Myocyte (in vitro differentiated cells): ENCODE measurements around the gene ZNF341. TPM values are rescaled to one million over a fixed set of nuclear protein-coding genes. Genes with fewer than 3 reads are reported as not detected.
"Not testable (repeated sequence)": the region's sequence is repeated elsewhere in the genome, so short reads cannot be mapped to it uniquely, and the experiment has no call there.

ENCODE experiments used
- DNase-seq: peaks from one replicate; pipeline ENCODE4 v3.0.0-alpha.2; 2012; ENCODE audit warnings: low read depth
- total RNA-seq: library from RNA; depleted of rRNA; stranded (reverse); fragments of >200 nt; gene quantifications from 2 replicates; pipeline ENCODE4 v1.2.3, GENCODE V29; 2014

Gene ZNF341
- total RNA-seq, 1 donor from 2014 or later, result 2.0 TPM

DNA sequence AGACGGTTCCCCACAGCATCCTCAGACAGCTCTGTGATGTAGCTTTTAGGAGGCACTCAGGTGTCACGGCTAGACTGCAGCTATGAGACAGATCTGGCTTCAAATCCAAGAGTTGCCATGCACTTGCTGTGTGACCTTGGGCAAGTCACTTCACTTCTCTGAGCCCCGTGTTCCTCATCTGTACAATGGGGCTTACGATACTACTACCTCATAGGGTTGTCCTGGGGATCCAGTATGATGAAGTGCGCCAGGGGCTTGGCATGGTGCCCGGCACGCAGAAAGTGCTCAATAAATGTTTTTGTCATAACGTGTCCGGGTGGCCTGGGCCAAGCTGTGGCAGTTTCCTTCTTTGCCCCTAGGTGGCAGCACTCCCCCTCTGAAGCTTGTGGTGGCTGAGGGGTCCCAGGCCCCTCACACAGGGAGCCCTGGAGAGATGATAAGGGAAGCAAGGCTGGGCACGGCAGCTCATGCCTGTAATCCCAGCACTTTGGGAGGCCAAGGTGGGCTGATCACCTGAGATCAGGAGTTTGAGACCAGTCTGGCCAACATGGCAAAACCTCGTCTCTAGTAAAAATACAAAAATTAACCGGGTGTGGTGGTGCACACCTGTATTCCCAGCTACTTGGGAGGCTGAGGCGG, 60.3 kb downstream of the ZNF341 start:
- DNase-seq, result peak; percentile 32

DNA sequence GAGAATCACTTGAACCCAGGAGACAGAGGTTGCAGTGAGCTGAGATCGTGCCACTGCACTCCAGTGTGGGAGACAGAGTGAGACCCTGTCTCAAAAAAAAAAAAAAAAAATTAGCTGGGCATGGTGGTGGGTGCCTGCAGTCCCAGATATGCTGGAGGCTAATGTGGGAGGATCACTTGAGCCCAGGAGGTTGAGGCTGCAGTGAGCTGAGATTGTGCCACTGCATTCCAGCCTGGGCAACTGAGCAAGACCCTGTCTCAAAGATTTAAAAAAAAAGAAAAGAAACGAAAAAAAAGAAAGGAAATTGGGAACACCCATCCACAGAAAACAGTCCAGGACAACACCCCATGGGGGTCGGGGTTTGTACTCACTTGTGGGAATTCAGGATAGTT, 60.8 kb downstream of the ZNF341 start:
- DNase-seq, result not testable (repeated sequence)

DNA sequence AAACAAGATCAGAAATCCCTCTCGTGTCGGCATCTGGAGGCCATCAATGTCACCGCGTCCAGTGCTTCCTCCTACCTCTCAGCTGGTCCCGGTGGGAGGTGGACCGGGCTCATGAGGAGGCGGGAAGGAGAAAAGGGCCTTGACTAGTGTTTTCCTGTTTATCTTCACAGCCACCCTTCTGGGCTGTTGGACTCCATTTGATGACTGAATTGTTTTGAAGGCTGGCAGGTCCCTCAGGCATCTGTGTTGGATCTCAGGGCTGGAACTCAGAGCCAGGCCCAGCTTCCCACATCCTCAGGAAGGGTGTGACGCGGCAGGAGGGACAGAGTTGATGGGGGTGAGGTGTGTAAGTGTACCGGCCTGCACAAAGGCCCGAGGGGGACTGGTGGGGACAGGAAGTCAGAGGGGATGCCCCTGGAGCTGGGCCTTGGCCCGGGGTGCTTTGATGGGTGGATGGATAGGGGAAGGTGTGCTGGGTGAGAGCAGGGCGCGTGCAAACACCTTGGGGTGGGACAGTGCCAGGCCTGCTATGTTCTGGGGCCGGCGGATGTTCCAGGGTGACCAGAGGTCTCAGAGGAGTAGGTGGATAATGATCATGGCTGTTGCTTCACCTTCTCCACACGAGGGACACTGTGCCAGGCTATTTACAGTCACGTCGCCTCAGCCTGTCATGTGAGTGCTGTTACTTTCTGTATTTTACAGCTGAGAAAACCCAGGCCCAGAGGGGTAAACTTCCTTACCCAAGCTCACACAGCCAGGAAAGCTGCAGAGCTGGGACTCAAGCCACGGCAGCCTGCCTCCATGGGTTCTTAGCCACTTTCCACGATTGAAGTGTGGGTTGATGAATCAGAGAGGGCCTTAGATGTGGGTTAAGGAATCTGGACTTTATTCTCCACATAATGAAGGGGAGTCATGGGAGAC, 61.5 kb downstream of the ZNF341 start:
- DNase-seq, result peak; percentile 5

DNA sequence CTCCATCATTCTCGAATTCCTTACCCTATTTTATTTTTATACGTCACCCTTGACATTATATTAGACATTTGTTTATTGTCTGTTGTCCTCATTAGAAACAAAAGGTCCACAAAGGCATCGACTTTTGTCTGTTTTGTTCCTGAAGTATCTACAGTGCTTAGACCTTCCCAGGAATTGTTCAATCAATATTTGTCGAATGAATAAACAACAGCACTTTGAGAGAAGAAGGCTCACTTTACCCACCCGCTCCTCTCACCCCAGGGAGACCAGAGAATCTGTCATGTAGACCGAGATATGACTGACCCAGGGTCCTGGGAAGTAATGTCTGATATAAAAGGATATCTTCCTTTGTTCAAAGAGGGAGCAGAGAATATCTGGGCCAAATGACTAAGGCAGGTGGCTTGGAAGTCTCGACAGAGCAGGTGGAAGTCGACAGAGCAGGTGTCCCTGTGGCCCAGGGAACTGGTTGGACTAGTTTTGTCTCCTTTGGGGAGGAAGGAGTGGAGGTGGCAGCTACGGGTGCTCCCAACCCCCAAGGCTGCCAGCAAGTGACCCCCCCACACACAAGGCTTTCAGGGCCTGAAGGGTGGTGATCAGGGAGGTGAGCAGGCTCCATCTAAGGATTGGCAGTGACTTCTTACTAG, 64.6 kb downstream of the ZNF341 start:
- no peak for DNase-seq

DNA sequence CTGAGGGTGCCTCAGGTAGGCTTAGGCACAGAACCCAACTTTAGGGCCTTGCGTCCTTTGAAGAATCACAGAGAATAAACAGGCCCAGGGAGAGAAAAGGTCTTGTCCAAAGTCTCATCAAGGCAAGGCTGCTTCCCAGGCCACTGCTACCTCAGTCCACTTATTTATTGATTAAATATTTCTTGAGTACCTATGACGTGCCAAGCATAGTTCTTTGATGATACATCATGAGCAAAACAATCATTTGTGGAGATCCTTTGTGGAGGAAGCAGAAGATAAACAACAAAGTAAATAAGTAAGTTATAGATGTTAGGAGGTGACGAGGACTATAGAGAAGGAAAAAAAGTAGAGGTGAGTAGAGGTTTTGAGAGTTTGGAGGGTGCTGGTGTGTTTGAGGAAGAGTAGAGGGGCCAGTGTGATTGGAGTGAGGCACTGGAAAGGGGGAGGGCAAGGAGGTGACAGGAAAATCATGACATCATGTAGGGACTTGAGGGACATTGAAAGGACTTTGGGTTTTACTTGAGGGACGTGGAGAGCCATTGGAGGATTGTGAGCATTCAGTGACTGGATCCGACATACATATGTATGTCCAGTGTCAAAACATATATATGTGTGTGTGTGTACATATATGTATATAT, 65.2 kb downstream of the ZNF341 start:
- DNase-seq, result no peak

DNA sequence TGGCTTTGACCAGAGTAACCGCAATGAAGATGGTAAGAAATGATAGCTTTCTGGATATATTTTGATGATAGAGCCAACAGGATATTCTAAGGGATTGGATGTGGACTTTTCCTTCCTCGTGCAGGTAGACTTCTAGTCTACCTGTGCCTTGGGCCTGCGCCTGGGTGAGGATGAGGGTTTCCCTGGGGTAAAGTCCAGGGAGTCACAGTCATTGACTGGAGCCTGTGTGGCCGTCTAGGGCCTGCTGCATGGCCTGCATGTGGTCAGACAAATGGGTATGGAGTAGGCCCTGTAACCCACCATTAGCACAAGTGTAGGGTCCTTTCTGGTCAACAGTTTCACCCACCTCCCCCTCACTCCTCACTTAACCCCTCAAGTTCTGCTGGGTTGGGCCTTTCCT, 66.6 kb downstream of the ZNF341 start:
- no peak for DNase-seq

DNA sequence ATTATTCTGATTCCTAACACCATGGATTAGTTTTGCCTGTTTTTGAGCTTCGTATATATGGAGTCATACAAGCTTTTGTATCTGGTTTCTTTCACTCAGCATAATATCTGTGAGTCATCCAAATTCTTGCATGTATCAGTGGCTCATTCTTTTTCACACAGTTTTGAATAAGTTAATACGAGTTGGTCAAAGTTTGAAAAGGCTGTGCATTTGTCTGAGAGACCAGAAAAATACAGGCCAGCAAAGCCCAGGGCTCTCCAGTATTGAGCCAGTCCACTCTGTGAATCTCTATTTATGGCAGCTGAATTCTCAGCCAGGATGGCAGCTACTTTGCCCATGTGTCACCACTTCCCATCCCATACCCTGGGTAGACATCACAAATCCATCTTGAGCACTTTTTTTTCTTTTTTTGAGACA, 72.1 kb downstream of the ZNF341 start:
- peak; percentile 77 for DNase-seq

DNA sequence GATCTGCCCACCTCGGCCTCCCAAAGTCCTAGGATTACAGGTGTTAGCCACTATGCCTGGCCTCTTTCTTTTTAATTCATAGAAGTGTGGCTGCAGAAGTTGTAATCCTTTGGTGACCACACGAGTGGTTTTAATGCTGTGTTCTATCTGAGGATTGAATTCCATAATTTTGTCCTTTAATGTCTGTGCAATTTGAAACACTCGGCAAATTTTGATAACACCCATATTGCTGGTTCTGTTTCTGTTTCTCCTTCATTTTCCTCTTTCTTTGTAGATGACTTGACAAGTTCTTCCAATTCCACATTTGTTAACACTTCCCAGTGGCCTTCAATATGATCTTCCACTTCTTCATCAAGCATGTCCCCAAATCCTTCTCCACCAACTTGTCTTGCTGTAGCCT, 76.6 kb downstream of the ZNF341 start:
- DNase-seq, result no peak

DNA sequence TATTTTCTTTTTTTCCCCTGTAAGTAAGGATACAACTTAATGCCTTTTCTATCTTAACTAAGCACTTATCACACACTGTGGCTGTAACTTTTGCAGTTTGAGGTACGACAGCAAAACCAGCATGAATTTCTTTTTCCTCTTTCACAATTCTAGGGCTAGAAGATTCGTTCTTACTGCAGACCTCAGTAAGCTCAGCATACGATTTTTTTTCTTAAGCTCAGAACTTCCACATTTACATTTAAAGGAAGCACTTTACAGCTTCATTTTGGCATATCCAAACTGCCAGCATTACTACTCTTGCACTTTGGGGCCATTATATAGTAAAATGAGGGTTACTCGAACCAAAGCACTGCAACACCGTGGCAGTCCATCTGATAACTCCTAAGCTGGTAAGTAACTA, 78.5 kb downstream of the ZNF341 start:
- no peak for DNase-seq

DNA sequence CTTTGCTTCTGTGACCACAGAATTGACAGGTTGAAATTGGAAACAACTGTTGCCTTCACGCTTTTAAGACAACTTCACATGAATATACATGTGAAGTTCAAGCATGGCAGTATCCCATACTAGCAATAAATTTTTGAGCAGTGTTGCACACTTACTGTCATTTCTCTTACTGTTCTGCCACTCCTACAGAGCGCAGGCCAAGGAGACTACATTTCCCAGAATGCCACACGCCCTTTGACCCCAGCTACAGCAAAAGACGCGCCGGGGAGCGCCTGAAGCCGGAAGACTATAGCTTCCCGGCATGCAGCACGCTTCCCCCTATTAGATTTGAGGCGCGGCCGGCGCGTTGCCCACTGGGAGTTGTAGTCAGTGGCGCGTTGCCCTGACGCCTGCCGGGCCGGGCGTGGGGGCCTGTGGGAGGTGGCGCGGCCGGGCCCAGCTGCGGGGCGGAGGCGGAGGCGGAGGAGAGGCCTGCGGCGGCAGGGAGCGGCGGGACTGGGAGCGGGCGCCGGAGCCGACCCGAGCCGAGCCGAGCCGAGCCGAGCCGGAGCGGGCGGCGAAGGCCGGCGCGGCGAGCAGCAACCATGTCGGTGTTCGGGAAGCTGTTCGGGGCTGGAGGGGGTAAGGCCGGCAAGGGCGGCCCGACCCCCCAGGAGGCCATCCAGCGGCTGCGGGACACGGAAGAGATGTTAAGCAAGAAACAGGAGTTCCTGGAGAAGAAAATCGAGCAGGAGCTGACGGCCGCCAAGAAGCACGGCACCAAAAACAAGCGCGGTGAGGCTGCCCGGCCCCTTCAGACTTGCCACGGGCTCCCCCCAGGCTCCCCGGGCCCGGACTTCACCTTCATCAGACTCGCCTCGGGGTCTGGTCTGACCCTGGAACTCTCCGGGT, 79.3 kb downstream of the ZNF341 start, which contains the start of gene CHMP4B:
Gene CHMP4B (plus strand): TSS at position 464 of the 891 bp plus-strand sequence. CDS start 121 bp downstream, at position 585.
- peak; percentile 99 for DNase-seq

DNA sequence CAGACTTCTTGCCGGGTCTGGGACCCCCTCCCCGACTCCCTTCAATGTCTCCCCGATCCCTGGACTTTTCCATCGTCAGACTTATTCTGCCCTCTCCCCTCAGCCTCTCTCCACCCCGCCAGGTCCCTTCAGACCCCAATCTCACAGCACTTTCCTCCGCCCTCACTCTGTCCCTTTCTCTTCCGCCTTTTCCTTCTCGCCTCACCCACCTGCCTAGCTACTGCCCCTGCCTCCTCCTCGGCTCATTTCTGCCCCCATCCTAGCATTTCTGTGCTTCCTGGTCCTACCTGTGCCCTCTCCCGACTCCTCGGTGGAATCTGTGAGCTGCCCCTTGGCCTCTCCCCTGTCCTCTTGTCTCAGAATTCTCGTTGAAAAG, 80.0 kb downstream of the ZNF341 start:
- DNase-seq, result no peak

DNA sequence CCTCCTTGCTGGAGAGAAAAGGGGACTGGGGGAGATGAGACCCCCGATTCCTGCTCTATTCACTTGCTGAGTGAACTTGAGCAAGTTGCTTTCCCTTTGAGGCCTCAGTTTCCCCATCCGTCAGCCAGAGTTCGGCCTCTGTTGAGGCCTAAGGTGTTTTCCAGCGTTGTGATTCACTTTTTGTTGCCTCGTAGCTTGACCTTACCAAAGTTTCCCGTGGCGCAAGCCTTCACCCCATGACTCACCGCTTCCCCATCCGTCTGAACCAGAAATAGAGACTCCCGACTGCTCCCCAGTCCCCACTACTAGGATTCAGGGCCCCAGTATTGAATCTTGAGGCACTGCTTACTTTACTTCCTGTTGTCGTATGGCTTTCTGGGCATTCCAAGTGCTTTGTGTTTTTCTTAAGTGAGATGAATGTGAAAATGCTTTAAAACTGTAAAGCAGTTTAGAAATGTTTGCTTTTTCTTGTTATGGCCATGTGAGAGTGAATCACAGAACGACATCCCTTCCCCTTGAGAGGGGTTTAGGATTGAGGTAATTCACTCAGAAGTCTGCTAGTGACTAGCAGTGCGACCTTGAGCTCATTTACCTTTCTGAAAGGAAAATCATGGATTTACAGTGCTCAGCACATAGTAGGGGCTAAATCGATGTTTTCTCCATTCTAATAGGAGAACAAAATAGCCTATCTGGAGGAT, 80.5 kb downstream of the ZNF341 start:
- DNase-seq, result peak; percentile 76

DNA sequence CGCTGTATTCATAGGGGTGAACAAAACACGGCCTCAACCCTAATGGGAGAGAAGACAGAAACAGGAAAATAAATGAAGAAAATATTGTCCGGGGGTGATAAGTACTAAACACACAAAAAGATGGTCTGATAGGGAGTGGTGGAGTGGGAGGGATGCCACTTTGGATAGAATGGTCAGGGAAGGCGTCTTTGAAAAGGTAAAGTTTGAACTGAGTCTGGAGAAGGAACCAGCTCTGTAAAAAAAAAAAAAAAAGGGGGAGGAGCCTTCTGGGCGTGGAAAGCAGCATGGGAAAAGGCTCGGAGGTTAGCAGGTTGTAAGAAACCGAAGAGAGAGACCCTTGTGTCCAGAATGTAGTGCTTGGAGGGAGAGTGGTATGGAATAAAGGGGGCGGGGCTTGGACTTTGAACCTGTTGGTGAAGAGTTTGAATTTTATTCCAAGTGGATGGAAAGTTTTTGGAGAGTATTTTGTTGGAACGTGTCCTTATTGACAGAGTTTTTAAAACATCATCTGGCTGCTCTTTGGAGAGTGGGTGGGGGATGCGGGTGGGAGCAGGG, 81.2 kb downstream of the ZNF341 start:
- no peak for DNase-seq

DNA sequence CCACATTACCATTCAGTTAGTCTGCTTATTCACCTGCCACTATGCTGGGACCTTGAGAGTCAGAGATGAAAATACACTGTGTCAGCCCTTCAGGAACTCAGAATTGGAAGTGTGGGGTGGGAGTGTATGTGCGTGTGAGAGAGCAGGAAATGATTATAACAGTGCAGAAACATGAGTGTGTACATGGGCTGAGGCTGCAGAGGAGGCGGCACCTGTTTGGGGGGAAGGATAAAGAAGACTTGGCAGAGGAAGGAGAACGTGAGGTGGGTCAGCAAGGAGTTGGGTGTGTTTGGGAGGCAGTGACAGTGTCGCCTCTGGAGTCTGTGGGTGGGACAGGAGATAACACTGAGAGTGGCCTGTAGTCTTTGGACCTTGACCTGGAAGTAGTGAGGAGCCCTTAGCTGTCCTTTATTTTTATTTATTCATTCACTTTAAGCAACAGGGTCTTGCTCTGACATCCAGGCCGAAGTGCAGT, 82.5 kb downstream of the ZNF341 start:
- no peak for DNase-seq

DNA sequence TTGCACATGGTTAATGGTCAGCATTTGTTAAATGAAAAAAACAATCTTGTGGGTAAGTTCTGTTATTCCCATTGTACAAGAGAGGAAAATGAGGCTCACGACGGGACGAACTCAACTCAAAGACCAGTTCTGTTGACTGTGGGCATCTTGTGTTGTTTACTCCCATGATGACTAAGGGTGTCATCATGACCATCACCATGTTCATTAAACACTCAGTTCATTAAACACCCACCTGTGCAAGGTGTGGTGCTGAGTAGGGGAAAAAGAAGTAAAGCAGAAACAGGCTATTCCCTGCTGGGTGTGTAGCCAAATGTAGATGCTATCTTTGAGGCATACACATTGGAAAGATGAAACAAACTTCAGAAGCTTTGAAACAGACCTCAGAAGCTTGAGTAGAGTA, 83.9 kb downstream of the ZNF341 start:
- DNase-seq, result no peak

DNA sequence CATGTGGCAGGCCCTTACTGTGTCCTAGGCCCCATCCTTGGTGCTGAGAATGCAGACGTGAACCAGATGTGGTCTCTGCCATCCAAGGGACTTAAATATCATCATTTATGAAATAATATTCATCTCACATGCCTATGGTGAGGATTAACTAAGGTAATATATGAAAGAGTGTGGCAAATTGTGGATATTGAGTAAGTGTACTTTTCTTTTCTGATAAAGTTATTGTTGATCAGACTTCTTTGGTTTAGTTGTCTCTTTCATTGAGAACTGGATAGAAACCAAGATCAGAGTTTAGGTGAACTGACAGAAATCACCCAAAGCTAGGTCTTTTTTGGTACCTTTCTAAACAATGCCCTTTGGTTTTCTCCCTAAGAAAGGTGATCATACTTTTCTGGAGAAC, 84.4 kb downstream of the ZNF341 start:
- no peak for DNase-seq

DNA sequence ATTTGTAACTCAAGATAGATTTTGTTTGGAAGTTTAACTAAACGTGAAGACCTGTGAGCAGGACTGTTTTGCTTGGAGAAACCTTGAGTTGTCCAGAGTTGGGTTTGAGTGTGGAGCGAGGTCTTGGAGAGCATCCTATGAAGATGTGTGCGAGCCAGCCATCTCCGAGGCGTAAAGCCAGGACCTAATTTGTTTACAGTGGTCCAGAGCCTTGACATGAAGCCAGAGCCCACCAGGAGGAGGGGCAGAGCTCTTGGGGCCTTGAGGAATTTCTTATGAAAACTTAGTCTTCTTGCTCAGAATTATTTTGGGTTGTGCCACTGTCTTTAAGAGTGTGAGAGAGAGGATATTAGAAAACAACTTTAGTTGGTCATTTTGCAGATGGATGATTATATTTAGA, 85.6 kb downstream of the ZNF341 start:
- no peak for DNase-seq

DNA sequence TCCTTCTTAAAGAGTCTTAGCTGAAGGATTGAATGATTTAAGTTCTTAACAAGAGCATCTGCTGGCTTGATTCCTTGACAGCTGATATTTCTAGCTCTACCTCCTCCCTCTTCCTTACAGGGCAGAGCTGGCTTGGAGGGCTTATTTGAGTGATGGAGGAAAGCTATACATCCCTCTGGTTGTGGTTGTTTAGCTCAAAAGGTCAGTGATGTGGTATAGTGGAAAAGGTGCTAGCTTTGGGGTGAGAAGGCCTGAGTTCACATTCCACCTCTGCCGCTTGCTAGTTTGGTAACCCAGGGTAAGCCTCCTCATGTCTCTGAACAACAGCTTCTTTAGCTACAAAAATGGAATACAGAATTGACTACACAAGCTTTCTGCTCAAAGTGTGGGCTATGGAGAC, 87.7 kb downstream of the ZNF341 start:
- no peak for DNase-seq

DNA sequence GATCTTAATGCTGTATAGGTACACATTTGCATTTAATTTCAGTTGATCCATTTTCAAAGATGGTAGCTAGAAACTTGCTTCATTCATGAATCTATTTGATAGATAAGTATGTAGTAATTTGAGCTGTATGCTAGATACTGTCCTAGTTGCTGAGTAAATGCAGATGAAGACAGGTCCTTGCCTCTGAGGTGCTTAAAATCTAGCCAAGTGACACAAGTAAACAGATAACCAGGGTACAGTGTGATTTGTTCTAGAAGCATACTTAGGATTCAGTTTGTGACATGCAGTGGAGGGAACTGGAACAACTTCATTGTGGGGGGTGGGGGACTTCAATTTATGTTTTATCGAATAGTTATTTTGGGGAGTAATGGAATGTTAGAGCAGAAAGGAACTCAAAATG, 88.6 kb downstream of the ZNF341 start:
- DNase-seq, result no peak
